Stomach smooth muscle (tissue), 2 donors: ENCODE data around the gene FOCAD.

Experiments used
- H3K27ac ChIP-seq: one replicate; pipeline ENCODE4 v1.7.0; 2013; ENCODE audit warnings: mild to moderate bottlenecking, low read length, inconsistent platforms
- H3K27me3 ChIP-seq, 2 donors: one replicate each; pipeline ENCODE4 v1.7.0; 2013; ENCODE audit warnings: low read length in 2 of 2; ENCODE audit not compliant: insufficient read depth in 2 of 2, control insufficient read depth in 1 of 2
- H3K36me3 ChIP-seq, 2 donors: one replicate each; pipeline ENCODE4 v1.7.0; 2013; ENCODE audit warnings: low read length in 2 of 2; ENCODE audit not compliant: control insufficient read depth in 2 of 2, insufficient read depth in 2 of 2
- H3K4me1 ChIP-seq: one replicate; pipeline ENCODE4 v1.7.0; 2013; ENCODE audit warnings: low read length; ENCODE audit not compliant: control insufficient read depth, insufficient read depth
- H3K4me3 ChIP-seq, 2 donors: one replicate each; pipeline ENCODE4 v1.7.0; 2013; ENCODE audit warnings: low read length in 2 of 2
- H3K9ac ChIP-seq, 2 donors: one replicate each; pipeline ENCODE4 v1.7.0; 2013; ENCODE audit warnings: low read length in 2 of 2, mild to moderate bottlenecking in 1 of 2
- H3K9me3 ChIP-seq, 2 donors: one replicate each; pipeline ENCODE4 v1.7.0; 2013; ENCODE audit warnings: low read length in 2 of 2; ENCODE audit not compliant: control insufficient read depth in 2 of 2
- donor health status: healthy.
- donor health status: Pancreatic carcinoma.

FOCAD gene

DNA sequence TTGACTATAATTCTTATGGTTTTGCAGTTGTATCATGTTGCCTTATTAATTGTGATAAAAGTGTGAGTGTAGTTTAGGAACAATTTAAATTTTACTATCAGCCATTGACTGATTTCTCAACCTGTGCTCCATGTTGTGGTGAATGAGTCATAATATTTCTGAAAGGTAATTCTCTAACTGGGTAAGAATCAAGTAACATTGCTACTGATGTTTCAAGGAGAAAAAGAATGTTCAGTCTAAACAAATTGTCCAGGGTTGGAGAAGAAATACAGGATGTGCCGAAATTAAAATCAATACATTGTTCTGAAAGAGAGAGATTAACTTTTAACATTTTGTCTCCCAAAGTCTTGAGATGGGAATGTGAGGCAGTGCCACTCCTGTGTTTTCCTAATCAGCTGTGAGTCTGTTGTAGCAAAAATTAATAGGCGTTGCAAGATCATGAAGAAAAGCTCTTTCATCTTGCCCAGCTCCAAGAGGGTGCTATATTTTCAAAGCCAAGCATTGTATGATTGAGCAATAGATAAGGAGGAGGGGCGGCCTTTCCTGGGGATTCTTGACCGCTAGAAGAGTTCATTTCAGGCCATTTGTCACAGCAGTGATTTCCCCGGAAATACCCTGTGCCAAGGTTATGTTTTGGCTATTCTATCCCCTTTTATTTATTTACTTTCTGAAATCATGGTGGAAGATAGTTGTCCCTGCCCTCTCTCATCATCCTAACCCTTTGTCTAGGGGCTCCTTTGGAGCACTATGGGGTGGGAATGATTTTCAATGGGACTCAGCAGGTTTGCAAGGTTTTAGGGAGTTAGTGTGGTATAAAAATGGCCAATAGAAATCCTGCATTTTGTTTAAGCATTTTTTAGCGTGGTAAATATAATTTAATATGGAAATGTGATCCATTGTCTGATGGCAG, 151.6 kb downstream of the FOCAD start:
- no peaks in the 10 kb centered on the region for H3K9me3 ChIP-seq
- peaks cover 0 to 3% of the 10 kb centered on the region in 2 donors for H3K36me3 ChIP-seq
- no peak overlapping the region for H3K4me3 ChIP-seq
- H3K4me1 ChIP-seq = no peaks in the 10 kb centered on the region
- H3K27ac ChIP-seq = no peak overlapping the region
- H3K9ac ChIP-seq = no peak overlapping the region
- H3K27me3 ChIP-seq = no peaks in the 10 kb centered on the region

DNA sequence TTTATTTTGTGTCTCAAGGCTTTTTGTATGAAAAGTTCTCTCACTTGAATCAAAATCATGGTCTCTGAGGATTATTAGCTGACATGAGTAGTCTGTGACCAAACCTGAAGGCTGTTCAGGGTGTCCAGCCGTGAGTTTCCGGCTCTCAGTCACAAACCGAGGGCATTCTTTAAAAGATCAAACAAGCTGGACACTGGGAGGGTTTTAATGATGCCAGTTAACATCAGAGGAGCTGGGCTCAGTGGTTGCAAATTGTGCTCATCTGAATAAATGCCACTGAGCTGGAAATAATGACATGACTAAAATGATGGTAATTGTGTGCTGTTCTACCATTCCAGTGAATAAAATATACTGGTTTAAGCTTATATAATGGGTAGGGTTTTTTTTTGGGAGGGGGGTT, 153.1 kb downstream of the FOCAD start:
- no peaks in the 10 kb centered on the region for H3K9me3 ChIP-seq
- no peak overlapping the region for H3K4me3 ChIP-seq
- no peaks in the 10 kb centered on the region for H3K27me3 ChIP-seq
- peaks cover 0 to 3% of the 10 kb centered on the region in 2 donors for H3K36me3 ChIP-seq
- no peaks in the 10 kb centered on the region for H3K4me1 ChIP-seq
- no peak overlapping the region for H3K27ac ChIP-seq
- no peak overlapping the region for H3K9ac ChIP-seq

DNA sequence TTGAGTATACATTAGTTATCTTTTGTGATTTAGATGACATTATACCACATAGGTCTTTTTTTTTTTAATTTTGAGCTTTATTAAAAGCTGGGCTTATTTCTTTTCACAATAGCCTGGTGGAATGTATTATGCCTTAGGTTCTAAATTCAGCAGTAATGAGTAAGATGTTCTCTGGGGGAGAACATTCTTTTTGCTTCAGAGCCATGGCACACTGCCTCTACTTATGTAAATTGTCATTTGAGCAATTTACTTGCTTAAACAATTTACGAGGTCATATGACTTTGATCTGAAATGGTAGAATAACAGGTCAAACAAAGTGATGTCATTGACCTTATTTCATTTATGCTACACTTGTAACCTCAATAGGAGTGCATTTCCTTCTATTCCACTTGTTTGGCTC, 154.2 kb downstream of the FOCAD start:
- Histone ChIP-seq H3K4me3 (no peak overlapping the region), H3K4me1 (no peaks in the 10 kb centered on the region), H3K27me3 (no peaks in the 10 kb centered on the region), H3K36me3 (peaks cover 0 to 3% of the 10 kb centered on the region in 2 donors), H3K27ac (no peak overlapping the region), H3K9ac (no peak overlapping the region), H3K9me3 (no peaks in the 10 kb centered on the region)

DNA sequence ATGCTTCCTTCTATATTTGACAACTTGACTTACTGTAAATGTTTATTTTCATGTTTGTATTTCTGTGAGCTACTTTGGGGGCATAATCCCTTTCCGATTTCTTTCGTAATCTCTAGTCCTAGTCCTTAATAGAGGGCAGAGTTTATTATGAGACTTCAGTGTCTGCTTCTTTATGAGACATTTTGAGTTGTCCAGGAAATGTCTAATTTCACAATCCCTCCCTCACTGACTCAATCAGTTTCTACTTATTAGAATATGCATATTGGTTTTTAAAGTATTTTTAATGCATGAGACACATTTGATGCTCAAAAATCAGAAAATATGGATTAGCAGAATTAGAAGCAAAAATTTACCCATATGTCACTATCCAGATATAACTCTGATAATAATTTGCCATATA, 160.9 kb downstream of the FOCAD start:
- peaks cover 4% of the 10 kb centered on the region for H3K4me1 ChIP-seq
- no peaks in the 10 kb centered on the region for H3K9me3 ChIP-seq
- no peaks in the 10 kb centered on the region for H3K27me3 ChIP-seq
- H3K27ac ChIP-seq = no peak overlapping the region
- no peaks in the 10 kb centered on the region for H3K36me3 ChIP-seq
- no peak overlapping the region for H3K4me3 ChIP-seq
- H3K9ac ChIP-seq = no peak overlapping the region

DNA sequence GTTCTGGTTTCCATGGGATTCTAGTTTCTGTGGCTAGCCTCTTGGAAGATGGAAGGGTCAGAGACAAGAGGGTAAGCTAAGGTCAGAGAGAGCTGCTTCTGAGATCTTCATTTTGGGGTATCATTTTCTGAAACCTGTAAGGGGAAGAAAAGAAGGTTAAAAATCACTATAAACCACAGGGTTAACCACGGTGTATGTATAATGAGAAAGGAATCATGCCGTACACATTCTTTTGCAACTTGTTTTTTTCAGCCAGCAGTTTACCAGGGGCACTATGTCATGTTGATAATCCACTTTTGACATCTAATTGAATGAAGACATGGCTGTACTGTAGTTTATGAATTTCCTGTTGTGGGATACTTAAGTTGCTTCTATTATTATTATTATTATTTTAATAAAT, 164.4 kb downstream of the FOCAD start:
- H3K4me1 ChIP-seq = peaks cover 4% of the 10 kb centered on the region
- no peak overlapping the region for H3K4me3 ChIP-seq
- H3K27ac ChIP-seq = no peak overlapping the region
- no peaks in the 10 kb centered on the region for H3K27me3 ChIP-seq
- H3K9ac ChIP-seq = no peak overlapping the region
- no peaks in the 10 kb centered on the region for H3K36me3 ChIP-seq
- no peaks in the 10 kb centered on the region for H3K9me3 ChIP-seq

DNA sequence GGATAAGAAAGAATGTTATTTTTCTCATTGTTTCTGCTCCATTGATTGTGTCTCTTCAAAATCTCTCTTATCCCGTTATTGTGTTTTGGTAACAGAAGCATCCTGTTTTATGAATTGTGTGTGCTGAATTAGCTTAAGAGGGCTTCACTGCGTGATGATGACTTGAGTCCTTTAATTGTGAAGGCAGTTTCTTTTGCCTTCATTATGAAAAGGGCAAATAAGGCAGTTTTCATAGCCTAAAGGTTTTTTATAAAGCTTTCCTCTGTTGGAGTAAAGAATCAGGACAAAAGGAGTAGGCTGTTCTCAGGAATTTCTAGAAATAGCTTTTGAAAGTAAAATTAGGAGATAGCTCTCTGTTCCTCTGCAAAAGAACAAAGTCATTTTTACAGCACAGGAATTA, 169.8 kb downstream of the FOCAD start:
- no peaks in the 10 kb centered on the region for H3K36me3 ChIP-seq
- H3K27me3 ChIP-seq = no peaks in the 10 kb centered on the region
- H3K9ac ChIP-seq = no peak overlapping the region
- no peak overlapping the region for H3K4me3 ChIP-seq
- no peaks in the 10 kb centered on the region for H3K9me3 ChIP-seq
- no peaks in the 10 kb centered on the region for H3K4me1 ChIP-seq
- no peak overlapping the region for H3K27ac ChIP-seq

GRCh38 chr9:20854444-20854843, 170.4 kb downstream of the FOCAD start:
- Histone ChIP-seq H3K36me3 (no peaks in the 10 kb centered on the region), H3K4me3 (no peak overlapping the region), H3K4me1 (no peaks in the 10 kb centered on the region), H3K27ac (no peak overlapping the region), H3K27me3 (no peaks in the 10 kb centered on the region), H3K9me3 (no peaks in the 10 kb centered on the region), H3K9ac (no peak overlapping the region)

DNA sequence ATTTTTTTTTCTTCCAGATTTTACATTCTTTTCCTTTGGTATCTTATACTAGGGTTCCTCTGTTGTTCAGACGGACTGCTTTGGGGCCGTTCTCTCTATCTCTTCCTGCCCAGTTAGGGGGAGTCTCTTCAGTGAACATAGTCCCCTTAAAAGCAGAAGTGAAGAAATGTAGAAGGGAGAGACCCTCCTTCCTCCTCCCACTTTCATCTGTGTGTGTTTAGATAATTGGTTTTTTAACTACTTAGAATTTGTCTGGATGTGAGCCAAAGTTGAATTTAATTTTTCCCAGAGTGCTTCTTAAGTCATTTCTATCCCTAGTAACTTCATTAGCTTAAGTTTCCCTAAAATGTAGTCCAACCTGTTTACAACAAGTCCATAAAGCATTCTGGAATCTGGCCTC, 179.9 kb downstream of the FOCAD start:
- no peak overlapping the region for H3K4me3 ChIP-seq
- H3K9me3 ChIP-seq = no peaks in the 10 kb centered on the region
- no peaks in the 10 kb centered on the region for H3K4me1 ChIP-seq
- H3K9ac ChIP-seq = no peak overlapping the region
- no peak overlapping the region for H3K27ac ChIP-seq
- H3K36me3 ChIP-seq = no peaks in the 10 kb centered on the region
- H3K27me3 ChIP-seq = no peaks in the 10 kb centered on the region

DNA sequence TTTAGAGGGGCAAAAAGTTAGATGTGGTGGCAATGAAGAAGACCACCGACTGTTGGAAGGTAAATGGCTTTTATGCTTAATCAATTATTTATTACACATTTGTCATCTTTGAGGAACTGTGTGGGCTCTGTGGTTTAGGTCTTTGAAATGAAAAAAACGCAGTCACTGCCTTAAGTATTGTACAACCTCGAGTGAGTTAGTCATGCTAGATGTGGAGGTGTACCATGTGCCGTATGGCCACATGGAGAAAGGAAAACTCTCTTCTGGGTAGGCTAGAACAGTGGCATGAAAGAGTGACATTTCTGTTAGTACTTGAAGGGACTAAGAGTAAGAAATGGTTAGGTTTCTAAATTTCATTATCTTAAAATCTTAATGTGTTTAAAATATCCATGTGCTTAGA, 181.3 kb downstream of the FOCAD start:
- Histone ChIP-seq H3K27me3 (no peaks in the 10 kb centered on the region), H3K9me3 (no peaks in the 10 kb centered on the region), H3K9ac (no peak overlapping the region), H3K4me3 (no peak overlapping the region), H3K36me3 (no peaks in the 10 kb centered on the region), H3K27ac (no peak overlapping the region), H3K4me1 (no peaks in the 10 kb centered on the region)

DNA sequence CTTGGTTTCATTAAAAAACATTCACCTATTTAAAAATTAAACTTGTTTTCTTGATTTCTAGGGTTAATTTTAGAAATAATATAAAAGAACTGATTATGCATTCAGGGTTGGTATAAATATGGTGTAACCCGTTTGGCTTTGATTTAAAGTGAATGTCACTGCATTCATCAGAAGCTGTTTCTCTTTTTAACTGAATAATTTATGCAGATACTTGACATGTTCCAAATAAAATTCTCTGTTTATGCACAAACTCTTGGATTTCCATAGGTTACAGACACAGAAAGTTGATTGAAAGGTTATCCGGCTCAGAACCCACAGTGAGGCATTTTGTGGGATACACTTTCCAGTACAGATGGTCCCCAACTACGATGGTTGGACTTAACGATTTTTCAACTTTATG, 186.1 kb downstream of the FOCAD start:
- no peaks in the 10 kb centered on the region for H3K4me1 ChIP-seq
- no peak overlapping the region for H3K27ac ChIP-seq
- H3K9ac ChIP-seq = no peak overlapping the region
- no peaks in the 10 kb centered on the region for H3K36me3 ChIP-seq
- H3K4me3 ChIP-seq = no peak overlapping the region
- H3K9me3 ChIP-seq = no peaks in the 10 kb centered on the region
- no peaks in the 10 kb centered on the region for H3K27me3 ChIP-seq

DNA sequence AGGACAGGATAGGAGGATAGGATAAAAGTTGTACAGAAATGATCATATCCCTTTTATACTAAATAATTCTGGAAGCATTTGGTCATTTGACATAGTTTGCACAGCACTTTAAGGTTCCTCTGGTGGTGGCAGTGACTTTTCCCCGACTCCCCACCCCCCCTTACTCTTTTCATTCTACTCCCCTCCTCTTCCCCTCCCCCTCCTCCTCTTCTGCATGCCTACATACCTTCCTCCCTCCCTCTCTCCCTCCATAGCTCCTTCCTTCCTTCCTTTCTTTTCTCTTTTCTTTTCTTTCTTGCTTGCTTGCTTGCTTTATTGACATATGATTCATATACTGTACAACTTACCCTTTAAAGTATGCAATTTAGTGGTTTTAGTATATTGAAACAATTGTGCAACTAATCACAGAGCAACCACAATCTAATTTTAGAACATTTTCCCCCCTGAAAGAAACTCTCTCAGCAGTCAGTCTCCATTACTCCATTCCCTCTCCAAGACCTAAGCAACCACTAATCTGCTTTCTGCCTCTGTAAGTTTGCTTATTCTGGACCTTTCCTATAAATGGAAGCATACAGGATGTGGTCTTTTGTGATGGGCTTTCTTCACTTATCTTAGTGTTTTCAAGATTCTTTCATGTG, 188.4 kb downstream of the FOCAD start:
- no peak overlapping the region for H3K9ac ChIP-seq
- H3K27ac ChIP-seq = no peak overlapping the region
- no peaks in the 10 kb centered on the region for H3K9me3 ChIP-seq
- no peaks in the 10 kb centered on the region for H3K36me3 ChIP-seq
- no peaks in the 10 kb centered on the region for H3K27me3 ChIP-seq
- H3K4me3 ChIP-seq = no peak overlapping the region
- no peaks in the 10 kb centered on the region for H3K4me1 ChIP-seq
